DLD1 (cell line): ENCODE measurements around the gene NFX1.

Experiments
- in situ Hi-C: cut with HindIII; loops from 2 replicates; pipeline ENCODE4 v1.10.0; 2017; ENCODE audit warnings: low sequenced_read_pairs

NFX1 gene

DNA sequence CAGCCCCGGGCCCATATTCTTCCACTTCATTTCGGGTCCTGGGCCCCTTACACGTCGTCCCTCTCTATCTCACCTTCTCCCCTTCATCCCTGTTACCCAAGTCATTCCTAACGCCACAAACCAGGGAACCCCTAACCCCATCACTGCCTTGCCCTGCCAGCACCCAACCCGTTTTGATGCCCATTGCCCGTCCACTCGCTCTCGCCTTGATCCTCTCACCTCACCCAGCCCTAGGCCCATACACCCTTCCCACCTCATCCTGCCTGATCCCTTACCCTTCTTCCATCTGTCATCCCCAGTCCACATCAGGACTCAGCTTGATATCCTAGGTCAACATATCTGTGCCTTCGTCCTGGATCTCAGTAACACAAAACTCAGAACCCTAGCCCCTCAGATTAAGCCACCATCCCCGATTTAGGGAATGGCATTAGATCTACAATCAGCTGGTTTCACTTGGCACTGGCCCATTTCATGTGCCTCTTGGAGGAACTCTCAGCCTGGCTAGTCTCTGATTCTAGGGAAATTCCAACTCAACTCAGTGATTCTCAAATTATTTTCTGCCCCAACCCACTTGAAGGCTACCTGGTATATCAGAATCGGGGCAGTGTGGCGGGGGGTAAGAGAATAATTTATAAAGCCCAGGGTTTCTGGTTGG lies 25.0 kb upstream of the NFX1 start:
- in situ Hi-C loops, result no loop called here

DNA sequence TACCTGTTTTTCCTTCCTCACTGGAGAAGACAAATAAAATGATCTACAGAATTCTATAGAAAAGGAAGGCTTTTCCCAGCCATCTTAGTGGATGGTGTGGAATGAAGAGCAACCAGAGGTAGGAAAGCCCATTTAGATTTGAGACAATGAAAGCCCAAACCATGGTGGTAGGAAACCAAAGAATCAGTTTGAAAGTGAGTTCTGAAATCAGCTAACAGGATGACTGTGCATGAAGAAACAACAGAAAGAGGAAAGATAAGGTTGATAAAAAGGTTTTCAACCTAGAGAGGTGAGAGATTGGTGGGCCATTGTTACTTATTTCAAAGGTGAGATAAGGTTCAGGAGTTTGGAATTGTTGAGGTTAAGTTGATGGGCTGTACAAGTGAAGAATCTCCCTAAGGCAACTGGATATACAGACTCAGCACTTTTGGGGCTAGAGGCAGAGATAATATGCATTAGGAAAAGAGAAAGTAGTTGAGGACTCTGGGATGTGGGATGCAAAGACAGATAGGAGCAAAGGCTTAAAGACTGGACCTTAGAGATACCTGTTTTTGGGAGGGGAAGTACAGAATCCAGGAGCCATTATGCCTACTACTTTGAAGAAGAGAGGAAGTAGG lies 23.1 kb upstream of the NFX1 start:
- in situ Hi-C loops, result no loop called here

DNA sequence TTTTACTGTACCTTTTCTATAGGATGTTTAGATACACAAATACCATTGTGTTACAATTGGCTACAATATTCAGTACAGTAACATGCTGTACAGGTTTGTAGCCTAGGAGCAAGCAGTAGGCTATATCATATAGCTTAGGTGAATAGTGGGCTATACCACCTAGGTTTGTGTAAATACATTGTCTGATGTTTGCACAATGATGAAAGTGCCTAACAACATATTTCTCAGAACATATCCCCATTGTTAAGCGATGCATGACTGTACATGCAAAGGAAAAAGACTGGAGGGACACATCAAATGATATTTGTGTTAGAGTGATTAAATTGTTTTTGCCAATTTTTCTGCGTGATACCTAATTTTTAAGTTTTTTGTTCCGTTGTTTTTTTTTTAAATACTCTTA lies 20.2 kb upstream of the NFX1 start:
- in situ Hi-C loops, result loop anchor here (10.0 kb wide), 1 partner anchor 135 kb away; the partner anchor contains the start of gene AQP7

DNA sequence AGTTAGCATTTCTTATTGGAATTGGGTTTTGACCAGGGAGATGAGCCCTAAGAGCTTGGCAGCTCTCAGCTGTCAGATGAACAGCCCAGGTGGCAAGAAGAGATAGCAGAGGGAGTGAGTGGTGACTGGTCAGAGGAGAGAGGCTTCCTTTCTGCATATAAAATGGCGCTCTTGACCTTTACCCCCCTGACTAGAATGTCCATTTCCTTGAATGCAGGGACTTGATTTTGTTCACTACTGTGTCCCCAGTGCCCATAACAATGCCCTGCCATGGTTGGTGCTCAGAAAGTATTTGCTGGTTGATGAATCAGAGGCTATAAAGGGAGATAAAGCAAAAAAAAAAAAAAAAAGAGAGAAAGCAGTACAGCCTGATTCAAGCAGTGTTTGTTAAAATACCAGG lies 18.3 kb upstream of the NFX1 start:
- in situ Hi-C loops, result loop anchor here (10.0 kb wide), 1 partner anchor 133 kb away; the partner anchor contains the start of gene AQP7

DNA sequence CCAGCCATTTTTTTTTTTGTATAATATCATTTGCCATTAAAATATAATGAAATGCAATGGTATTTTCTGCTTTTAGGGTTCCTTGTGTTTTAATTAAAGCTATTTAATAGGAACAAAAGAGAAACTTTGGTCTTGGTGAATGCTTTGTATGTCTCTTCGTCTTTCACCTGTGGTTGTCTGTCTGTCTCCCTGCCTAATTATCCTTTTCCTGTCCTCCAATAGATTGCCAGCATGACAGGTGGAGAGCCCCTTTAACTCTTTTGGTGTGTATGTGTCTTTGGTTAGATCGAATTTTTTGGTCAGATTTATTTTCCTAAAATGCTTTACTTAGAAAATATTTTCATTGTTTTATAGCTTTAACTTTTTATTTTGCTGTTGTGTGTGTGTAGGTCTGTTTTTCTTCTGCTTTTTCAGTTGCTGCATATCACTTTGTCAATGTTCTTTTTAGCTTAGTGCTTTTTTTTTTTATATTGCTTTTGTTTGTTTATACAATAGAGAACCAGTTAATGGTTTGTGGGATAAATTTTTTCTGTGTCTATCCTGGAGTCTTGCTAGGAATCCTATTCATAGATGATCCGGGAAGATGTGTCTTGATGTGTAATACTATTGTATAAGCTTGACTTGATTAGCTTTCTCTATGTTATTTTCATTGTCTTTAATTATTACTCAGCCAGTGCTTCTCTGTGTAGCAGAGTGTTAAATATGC lies 16.9 kb upstream of the NFX1 start:
- in situ Hi-C loops, result loop anchor here (10.0 kb wide), 1 partner anchor 131 kb away; the partner anchor contains the start of gene AQP7

DNA sequence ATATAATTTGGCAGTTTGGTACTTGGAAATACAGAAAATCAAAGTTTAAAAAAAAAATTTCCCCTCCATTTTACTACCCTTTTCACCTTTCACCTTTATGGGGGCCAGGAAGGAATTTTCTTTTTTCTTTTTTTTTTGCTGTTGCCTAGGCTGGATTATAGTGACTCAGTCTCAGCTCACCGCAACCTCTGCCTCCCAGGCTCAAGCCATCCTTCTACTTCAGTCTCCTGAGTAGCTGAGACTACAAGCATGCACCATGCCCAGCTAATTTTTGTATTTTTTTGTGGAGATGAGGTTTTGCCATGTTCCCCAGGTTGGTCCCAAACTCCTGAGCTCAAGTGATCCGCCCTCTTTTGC lies 16.4 kb upstream of the NFX1 start:
- in situ Hi-C loops, result loop anchor here (10.0 kb wide), 1 partner anchor 131 kb away; the partner anchor contains the start of gene AQP7

DNA sequence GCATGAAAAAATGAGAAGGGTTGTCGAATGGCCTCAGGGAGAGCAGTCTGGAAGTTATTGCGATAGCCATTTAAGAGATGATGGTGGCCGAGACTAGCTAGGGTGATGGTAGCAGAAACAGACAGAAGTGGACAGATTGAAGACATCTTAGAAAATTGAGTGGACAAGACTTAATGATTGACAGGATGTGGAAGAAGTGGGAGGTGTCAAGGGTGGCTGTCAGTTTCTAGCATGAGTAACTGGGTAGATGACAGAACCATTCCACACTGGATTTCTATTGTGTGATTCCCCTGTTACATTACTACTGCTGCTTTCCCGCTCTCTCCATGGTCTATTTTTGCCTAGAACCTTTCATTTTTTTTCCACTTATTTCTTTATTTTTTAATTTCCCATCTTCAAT lies 12.8 kb upstream of the NFX1 start:
- in situ Hi-C loops, result loop anchor here (10.0 kb wide), 1 partner anchor 127 kb away; the partner anchor contains the start of gene AQP7

DNA sequence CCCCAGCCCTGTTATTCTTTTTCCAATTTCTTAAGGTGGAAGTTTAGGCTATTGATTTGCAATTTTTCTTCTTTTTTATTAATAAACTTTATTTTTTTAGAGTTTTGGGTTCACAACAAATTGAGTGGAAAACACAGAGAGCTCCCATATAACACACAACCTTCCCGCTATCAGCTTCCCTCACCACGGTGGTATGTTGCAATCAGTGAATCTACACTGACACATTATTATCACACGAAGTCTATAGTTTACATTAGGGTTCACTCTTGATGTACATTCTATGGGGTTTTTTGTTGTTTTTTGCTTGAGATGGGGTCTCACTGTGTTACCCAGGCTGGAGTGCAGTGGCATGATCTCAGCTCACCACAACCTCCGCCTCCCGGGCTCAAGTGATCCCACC lies 4.8 kb upstream of the NFX1 start:
- in situ Hi-C loops, result no loop called here

DNA sequence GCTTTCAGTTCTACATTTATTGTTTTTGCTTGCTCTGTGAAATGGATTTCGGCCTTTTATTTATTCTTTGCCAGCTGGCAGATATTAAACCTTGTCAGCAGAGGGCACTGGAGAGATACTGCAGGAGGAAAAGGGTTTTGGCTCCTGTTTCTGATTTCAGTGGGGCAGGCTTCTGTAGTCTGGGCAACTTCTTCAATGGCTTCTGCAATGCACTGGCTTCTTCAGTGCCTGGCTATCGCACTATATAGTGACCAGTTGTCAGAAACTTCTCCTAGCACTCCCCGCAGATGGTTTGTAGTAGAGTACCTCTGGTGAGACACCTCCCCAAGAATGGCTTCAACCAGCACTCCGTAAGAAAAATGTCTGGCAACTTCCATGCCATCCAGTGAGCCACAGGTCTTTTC lies 3.2 kb upstream of the NFX1 start:
- in situ Hi-C loops, result no loop called here

DNA sequence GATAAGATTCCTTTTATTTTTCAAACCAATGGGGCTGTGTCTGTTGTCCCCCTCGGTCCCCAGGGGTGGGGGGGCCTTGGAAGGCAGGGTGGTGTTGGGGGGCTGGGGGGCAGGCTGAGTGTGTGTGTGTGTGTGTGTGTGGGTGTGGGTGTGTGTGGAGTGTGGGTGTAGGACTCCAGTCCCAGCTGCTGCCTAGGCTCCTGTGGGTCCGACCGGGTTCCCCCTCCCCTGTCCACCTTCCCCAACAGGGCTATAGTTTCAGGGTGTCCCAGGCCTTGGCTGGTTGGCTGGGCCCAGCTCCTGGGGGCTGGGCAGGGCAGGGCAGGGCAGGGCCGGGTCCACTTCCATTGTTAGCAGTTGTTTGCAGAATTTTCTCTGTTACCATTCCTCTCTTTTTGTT lies 2.1 kb upstream of the NFX1 start:
- in situ Hi-C loops, result no loop called here

DNA sequence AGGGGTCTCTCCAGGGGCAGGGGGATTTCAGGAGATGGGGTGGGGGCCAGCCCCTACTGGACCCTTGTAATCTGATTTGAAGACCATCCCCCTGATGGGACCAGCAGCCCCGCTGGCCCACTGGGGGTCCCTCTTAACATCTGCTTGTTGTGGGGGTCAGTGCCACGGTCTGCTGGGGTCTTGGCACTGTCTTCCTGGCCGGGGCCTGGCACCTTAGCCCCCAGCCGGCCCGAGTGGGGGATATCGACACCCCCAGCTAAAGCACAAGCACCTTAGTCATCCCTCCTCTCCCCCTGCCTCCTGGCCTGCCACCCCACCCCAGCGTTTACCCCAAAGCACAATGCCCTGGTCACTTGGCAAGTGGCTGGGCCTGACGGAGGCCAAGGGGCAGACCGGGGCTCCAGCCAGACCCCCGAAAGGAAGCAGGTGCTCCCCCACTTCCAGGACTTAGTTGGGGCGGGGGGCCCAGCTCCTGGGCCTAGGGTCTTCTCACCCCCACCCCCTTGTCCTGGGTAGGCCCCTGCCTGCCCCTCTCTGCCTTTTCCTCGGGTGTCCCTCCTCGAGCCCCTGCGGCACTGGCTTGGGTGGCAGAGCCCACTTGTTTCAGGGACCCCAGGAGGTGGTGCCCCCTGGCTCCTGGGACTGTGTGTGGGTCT lies 1.4 kb upstream of the NFX1 start:
- in situ Hi-C loops, result no loop called here

DNA sequence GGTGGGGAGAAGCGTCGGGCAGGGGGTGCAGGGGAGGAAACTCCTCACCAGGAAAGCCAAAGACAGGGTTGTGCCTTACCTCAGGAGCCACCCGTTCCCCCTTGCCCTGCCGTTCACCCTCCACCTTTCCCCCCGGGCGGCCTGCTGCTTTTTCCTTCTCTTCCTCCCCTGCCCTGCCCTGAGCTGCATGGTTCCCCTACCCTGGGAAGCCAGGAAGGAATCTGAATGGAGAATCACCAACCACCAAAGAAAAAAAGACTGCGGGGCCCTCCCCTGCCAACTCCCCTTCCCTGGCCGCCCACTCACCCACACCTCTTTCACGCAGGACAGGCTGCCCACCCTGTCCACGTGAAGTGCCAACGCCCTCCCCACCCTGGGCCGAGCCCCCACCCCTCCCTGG lies 820 bp upstream of the NFX1 start:
- in situ Hi-C loops, result no loop called here

DNA sequence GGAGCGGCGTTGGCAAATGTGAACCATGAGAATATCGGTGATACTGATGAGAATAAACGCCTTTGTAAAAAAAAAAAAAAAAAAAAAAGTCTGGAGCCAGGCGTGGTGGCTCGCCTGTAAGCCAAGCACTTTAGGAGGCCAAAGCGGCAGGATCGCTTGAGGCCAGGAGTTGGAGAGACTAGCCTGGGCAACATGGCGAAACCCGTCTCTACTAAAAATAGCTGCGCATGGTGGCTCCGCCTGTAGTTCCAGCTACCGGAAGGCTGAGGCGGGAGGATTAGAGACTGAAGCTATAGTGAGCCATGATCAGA lies 425 bp upstream of the NFX1 start:
- in situ Hi-C loops, result no loop called here

DNA sequence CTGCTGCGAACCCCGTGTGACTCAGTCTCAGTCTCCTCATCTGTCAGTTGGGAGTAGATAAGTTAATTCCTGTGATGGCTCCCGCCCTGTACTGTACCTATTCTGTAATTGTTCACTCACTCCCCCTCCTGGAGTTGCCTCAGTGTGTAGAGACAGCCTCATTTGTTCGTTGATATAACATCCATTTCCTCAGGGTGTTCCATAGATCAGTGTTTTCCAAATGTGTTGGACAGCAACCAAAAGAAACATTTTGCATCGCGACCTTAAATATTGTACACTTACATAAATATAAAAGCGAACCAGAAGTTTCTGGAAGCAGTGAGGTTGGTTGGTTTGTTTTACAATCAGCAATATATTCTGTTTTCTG lies 698 bp downstream of the NFX1 start:
- in situ Hi-C loops, result no loop called here

DNA sequence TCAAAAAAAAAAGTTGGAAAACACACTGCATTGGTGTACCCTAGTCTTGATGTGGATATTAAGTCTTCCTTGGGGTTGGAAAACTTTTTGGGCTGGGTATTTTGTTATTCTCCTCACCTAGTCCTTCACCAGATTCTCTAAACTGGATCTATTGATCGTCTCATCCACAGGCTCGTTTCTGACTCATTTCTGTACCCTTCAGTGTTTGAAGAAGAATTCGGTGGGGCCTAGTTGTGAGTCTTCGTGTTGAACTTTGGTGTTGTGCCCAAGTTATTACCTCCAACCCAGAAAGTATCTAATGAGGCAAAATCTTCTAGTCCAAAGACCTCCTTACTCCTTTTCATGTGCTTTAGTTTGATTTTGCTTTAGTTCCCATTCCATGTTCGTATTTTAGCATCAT lies 1.6 kb downstream of the NFX1 start:
- in situ Hi-C loops, result no loop called here

DNA sequence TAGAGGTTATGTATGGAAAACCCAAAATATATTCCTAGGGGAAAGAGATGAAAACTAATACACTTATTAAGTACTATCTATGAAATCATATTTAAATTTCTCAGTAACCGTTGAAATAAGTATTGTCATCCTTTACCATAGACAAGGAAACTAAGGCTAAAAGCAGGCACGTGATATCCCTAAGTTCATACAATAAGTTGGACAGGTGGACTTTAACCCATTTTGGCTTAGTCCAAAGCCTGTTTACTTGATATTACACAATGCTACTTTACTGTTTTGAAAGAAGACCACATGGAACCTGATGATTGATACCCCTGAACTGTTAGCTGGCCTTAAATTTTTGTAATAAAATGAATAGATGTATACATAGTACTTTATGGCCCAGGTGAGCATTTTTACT lies 3.5 kb downstream of the NFX1 start:
- in situ Hi-C loops, result no loop called here

DNA sequence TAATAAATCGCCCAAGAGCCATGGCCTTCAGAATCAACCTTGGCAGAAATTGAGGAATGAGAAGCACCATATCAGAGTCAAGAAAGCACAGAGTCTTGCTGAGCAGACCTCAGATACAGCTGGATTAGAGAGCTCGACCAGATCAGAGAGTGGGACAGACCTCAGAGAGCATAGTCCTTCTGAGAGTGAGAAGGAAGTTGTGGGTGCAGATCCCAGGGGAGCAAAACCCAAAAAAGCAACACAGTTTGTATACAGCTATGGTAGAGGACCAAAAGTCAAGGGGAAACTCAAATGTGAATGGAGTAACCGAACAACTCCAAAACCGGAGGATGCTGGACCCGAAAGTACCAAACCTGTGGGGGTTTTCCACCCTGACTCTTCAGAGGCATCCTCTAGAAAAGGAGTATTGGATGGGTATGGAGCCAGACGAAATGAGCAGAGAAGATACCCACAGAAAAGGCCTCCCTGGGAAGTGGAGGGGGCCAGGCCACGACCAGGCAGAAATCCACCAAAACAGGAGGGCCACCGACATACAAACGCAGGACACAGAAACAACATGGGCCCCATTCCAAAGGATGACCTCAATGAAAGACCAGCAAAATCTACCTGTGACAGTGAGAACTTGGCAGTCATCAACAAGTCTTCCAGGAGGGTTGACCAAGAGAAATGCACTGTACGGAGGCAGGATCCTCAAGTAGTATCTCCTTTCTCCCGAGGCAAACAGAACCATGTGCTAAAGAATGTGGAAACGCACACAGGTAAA lies 4.5 kb downstream of the NFX1 start:
- in situ Hi-C loops, result no loop called here

DNA sequence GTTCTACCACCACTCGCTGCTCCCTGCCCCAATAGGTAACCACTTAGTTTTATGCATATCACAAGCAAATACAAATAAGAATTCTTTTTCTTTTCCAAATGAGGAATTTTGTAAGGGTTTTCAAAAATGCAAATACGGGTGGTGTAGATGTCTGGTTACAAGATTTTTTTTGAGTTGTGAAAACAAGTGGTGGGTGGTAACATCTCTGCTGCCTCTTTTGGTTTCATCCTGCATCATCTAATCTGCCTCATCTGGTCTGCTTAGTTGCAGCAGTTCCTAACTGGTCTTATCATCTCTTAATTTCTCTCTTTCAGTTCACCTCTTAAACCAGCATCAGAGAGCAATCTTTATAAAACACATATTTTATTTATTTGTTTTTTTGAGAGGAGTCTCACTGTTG lies 5.3 kb downstream of the NFX1 start:
- in situ Hi-C loops, result no loop called here

DNA sequence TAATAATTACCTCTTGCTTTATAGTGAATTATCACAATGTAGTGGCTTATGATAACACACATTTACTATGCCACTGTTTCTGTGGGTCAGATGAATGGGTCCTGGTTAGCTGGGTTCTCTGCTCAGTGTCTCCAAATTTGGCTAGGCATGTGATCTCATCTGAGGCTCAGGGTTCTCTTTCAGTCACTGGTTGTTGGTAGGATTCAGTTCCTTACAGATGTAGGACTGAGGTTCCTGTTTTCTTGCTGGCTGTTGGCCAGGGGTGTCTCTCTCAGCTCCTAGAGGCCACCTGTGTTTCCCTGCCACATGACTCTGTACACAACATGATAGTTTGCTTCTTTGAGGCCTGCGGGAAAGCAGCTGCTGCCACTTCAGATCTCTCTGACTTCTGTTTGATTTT lies 7.1 kb downstream of the NFX1 start:
- in situ Hi-C loops, result no loop called here

DNA sequence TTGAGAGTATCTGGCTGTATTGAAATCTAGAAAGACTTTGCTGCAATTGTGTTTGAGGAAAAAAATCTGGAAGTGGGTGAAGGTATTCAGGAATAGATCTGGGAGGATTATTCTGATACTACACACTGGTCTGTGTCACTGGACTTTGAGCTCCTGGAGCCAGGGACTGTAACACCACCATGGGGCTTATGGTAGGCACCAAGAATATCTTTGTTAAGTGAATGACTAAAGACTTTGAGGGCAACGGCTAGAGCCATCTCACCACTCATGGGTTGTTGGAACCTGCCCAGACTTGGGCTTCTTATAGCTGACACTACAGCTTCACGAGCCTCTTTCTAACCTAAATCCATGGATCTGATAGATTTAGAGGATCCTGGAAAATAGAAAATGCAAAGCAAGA lies 10.2 kb downstream of the NFX1 start:
- in situ Hi-C loops, result no loop called here

DNA sequence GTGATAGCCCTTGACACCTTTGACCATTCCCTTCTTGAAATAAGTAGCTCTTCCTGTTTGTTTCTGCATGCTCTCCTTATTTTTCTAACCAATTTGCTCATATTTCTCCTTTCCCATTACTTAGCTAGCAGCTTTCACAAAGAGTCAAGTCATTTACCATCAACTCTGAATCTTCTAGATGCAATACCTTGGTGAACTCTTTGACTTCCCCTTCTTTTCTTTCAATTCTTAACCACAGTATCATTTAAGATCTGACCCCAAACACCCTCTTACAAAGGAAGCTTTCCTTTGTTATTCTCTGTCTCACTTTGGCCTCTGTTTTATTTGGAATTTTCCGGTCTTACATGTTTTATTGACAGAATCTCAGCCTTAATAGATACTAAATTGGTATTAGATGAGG lies 14.0 kb downstream of the NFX1 start:
- in situ Hi-C loops, result no loop called here
